ENCODE data around the gene CRYGB.

Gene CRYGB

DNA sequence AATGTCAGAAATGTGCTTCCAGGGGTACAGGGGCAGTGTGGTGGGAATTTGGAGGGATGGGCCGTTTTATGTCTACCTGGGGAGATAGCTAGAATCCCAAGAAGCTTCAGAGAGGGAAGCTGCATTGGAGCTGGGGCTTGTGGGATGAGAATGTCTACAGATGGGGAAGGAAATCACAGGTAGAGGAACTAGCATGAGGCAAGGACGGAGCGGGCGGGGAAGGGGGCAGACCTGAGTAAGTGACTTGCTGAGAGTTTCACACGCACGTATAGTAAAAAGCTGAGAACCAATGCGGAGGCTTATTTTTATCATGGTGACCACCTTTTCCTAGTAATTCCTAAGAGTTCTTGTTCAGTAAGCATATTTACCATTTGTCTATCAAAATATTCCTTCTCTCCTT is 37.6 kb upstream of the CRYGB start:
- no peak overlapping the region for H2BK12ac ChIP-seq (ENCODE audit: low read length)
- H3K4me3 ChIP-seq (ENCODE audit: low read depth, low read length): no peak overlapping the region
- no peak overlapping the region for H4K91ac ChIP-seq (ENCODE audit: low read depth, low read length)
- no peak overlapping the region for H2AFZ ChIP-seq (ENCODE audit: insufficient read depth, low read length, poor library complexity)
- H2AK5ac ChIP-seq (ENCODE audit: low read length): no peak overlapping the region
- no peak overlapping the region for H2BK120ac ChIP-seq (ENCODE audit: insufficient read depth, low read length, poor library complexity)
- no peak overlapping the region for H3K27ac ChIP-seq (ENCODE audit: low read depth, low read length)
- no peaks in the 10 kb centered on the region for H3K79me2 ChIP-seq (ENCODE audit: control insufficient read depth, insufficient read depth, low read length, poor library complexity)
- H3K4ac ChIP-seq (ENCODE audit: low read depth, low read length): no peak overlapping the region
- H3K4me2 ChIP-seq (ENCODE audit: low read length): peak overlapping the region; percentile 23
- no peak overlapping the region for H3K14ac ChIP-seq (ENCODE audit: low read length)
- no peak for DNase-seq
- no peak overlapping the region for H3K9ac ChIP-seq (ENCODE audit: low read length)
- no peaks in the 10 kb centered on the region for H3K79me1 ChIP-seq (ENCODE audit: low read length)
- H3K9me3 ChIP-seq (ENCODE audit: insufficient read depth, low read depth, low read length): no peaks in the 10 kb centered on the region
- no peaks in the 10 kb centered on the region for H3K36me3 ChIP-seq (ENCODE audit: control insufficient read depth in 1 of 2, insufficient read depth in 2 of 2, low read length in 2 of 2)
- H3K27me3 ChIP-seq (ENCODE audit: insufficient read depth, low read length): no peaks in the 10 kb centered on the region
- no peak overlapping the region for H3K23ac ChIP-seq (ENCODE audit: low read length)
- H2BK5ac ChIP-seq (ENCODE audit: low read depth, low read length, poor library complexity): no peak overlapping the region
- no peak overlapping the region for H4K8ac ChIP-seq (ENCODE audit: low read depth, low read length)
- no CpG with 5 or more reads among the region's 7 CpGs for WGBS (ENCODE audit: extremely low coverage, insufficient coverage, insufficient read length)
- no peaks in the 10 kb centered on the region for H3K4me1 ChIP-seq (ENCODE audit: control insufficient read depth in 1 of 2, insufficient read depth in 2 of 2, low read length in 2 of 2)
- no peak overlapping the region for H3K18ac ChIP-seq (ENCODE audit: low read length)
- no peak overlapping the region for H4K12ac ChIP-seq (ENCODE audit: low read depth, low read length)

GRCh38 chr2:208182835-208183234 is 36.9 kb upstream of the CRYGB start:
- H3K4me3 ChIP-seq (ENCODE audit: low read depth, low read length): no peak overlapping the region
- H3K79me1 ChIP-seq (ENCODE audit: low read length): no peaks in the 10 kb centered on the region
- H2AK5ac ChIP-seq (ENCODE audit: low read length): no peak overlapping the region
- H3K27ac ChIP-seq (ENCODE audit: low read depth, low read length): no peak overlapping the region
- H3K4me1 ChIP-seq (ENCODE audit: control insufficient read depth in 1 of 2, insufficient read depth in 2 of 2, low read length in 2 of 2): no peaks in the 10 kb centered on the region
- no peaks in the 10 kb centered on the region for H3K9me3 ChIP-seq (ENCODE audit: insufficient read depth, low read depth, low read length)
- no peak overlapping the region for H3K14ac ChIP-seq (ENCODE audit: low read length)
- no peaks in the 10 kb centered on the region for H3K36me3 ChIP-seq (ENCODE audit: control insufficient read depth in 1 of 2, insufficient read depth in 2 of 2, low read length in 2 of 2)
- H3K23ac ChIP-seq (ENCODE audit: low read length): no peak overlapping the region
- H3K9ac ChIP-seq (ENCODE audit: low read length): no peak overlapping the region
- no peak overlapping the region for H2AFZ ChIP-seq (ENCODE audit: insufficient read depth, low read length, poor library complexity)
- H4K91ac ChIP-seq (ENCODE audit: low read depth, low read length): no peak overlapping the region
- no peak overlapping the region for H3K4me2 ChIP-seq (ENCODE audit: low read length)
- no peaks in the 10 kb centered on the region for H3K27me3 ChIP-seq (ENCODE audit: insufficient read depth, low read length)
- no peaks in the 10 kb centered on the region for H3K79me2 ChIP-seq (ENCODE audit: control insufficient read depth, insufficient read depth, low read length, poor library complexity)
- H2BK5ac ChIP-seq (ENCODE audit: low read depth, low read length, poor library complexity): no peak overlapping the region
- no peak overlapping the region for H4K12ac ChIP-seq (ENCODE audit: low read depth, low read length)
- no CpG with 5 or more reads among the region's 3 CpGs for WGBS (ENCODE audit: extremely low coverage, insufficient coverage, insufficient read length)
- H2BK120ac ChIP-seq (ENCODE audit: insufficient read depth, low read length, poor library complexity): no peak overlapping the region
- no peak for DNase-seq
- H3K4ac ChIP-seq (ENCODE audit: low read depth, low read length): no peak overlapping the region
- no peak overlapping the region for H4K8ac ChIP-seq (ENCODE audit: low read depth, low read length)
- no peak overlapping the region for H2BK12ac ChIP-seq (ENCODE audit: low read length)
- no peak overlapping the region for H3K18ac ChIP-seq (ENCODE audit: low read length)

DNA sequence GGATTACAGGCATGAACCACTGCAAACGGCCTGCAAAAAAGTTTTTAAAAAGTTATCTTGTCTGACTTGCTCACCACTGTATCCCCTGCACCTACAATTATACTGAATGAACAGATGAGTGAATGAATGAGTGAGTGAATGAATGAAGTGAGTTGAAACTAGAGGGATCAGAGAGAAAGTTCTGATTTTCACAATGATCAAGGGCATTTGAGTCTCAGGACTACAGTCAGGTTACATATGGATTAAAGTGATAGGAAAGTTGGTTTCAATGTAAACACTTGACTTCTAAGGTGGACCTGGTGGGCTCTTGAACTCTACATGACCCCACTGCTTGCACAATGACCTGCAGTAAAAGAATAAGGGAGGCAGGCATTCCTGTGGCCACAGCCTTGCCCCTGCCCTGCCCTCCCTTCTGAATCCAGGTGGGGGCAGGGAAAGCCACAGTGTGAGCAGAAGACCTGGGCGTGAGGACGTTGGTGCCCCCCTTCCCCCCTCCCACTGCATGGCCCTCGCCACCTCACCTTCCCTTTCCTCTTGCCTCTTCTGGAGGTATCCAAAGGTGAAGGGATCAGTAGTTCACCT is 33.2 kb upstream of the CRYGB start:
- no peaks in the 10 kb centered on the region for H3K9me3 ChIP-seq (ENCODE audit: insufficient read depth, low read depth, low read length)
- H2BK5ac ChIP-seq (ENCODE audit: low read depth, low read length, poor library complexity): no peak overlapping the region
- no peak overlapping the region for H3K18ac ChIP-seq (ENCODE audit: low read length)
- no peak overlapping the region for H2AK5ac ChIP-seq (ENCODE audit: low read length)
- H2AFZ ChIP-seq (ENCODE audit: insufficient read depth, low read length, poor library complexity): no peak overlapping the region
- H3K4ac ChIP-seq (ENCODE audit: low read depth, low read length): no peak overlapping the region
- H3K79me2 ChIP-seq (ENCODE audit: control insufficient read depth, insufficient read depth, low read length, poor library complexity): no peaks in the 10 kb centered on the region
- no peak overlapping the region for H3K27ac ChIP-seq (ENCODE audit: low read depth, low read length)
- no peaks in the 10 kb centered on the region for H3K36me3 ChIP-seq (ENCODE audit: control insufficient read depth in 1 of 2, insufficient read depth in 2 of 2, low read length in 2 of 2)
- no peak overlapping the region for H2BK120ac ChIP-seq (ENCODE audit: insufficient read depth, low read length, poor library complexity)
- no CpG with 5 or more reads among the region's 4 CpGs for WGBS (ENCODE audit: extremely low coverage, insufficient coverage, insufficient read length)
- H3K23ac ChIP-seq (ENCODE audit: low read length): no peak overlapping the region
- no peak overlapping the region for H4K8ac ChIP-seq (ENCODE audit: low read depth, low read length)
- no peak overlapping the region for H3K9ac ChIP-seq (ENCODE audit: low read length)
- H3K4me1 ChIP-seq (ENCODE audit: control insufficient read depth in 1 of 2, insufficient read depth in 2 of 2, low read length in 2 of 2): no peaks in the 10 kb centered on the region
- no peaks in the 10 kb centered on the region for H3K27me3 ChIP-seq (ENCODE audit: insufficient read depth, low read length)
- no peak for DNase-seq
- H3K4me2 ChIP-seq (ENCODE audit: low read length): no peak overlapping the region
- no peak overlapping the region for H2BK12ac ChIP-seq (ENCODE audit: low read length)
- no peaks in the 10 kb centered on the region for H3K79me1 ChIP-seq (ENCODE audit: low read length)
- no peak overlapping the region for H4K91ac ChIP-seq (ENCODE audit: low read depth, low read length)
- no peak overlapping the region for H4K12ac ChIP-seq (ENCODE audit: low read depth, low read length)
- no peak overlapping the region for H3K14ac ChIP-seq (ENCODE audit: low read length)
- H3K4me3 ChIP-seq (ENCODE audit: low read depth, low read length): no peak overlapping the region

DNA sequence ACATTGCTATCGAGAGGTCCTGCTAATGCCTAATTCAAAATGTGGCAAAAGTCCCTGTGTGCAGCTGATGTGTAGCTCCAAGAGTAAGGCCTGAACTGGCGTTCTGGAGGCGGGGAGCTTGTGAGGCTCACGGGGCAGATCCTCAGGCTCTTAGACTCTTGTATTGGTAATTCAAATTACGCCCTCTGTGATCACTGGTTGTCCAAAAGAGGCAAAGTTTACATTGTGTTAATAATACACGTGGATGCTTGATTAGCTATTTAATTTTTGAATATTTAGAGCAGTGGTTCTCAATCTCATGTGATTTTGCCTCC is 29.8 kb upstream of the CRYGB start:
- no peaks in the 10 kb centered on the region for H3K79me1 ChIP-seq (ENCODE audit: low read length)
- no peaks in the 10 kb centered on the region for H3K79me2 ChIP-seq (ENCODE audit: control insufficient read depth, insufficient read depth, low read length, poor library complexity)
- no peak overlapping the region for H3K14ac ChIP-seq (ENCODE audit: low read length)
- no CpG with 5 or more reads among the region's 6 CpGs for WGBS (ENCODE audit: extremely low coverage, insufficient coverage, insufficient read length)
- H3K4me2 ChIP-seq (ENCODE audit: low read length): no peak overlapping the region
- no peak overlapping the region for H2BK5ac ChIP-seq (ENCODE audit: low read depth, low read length, poor library complexity)
- no peak overlapping the region for H3K4me3 ChIP-seq (ENCODE audit: low read depth, low read length)
- no peak overlapping the region for H2BK12ac ChIP-seq (ENCODE audit: low read length)
- no peaks in the 10 kb centered on the region for H3K4me1 ChIP-seq (ENCODE audit: control insufficient read depth in 1 of 2, insufficient read depth in 2 of 2, low read length in 2 of 2)
- no peak for DNase-seq
- H3K36me3 ChIP-seq (ENCODE audit: control insufficient read depth in 1 of 2, insufficient read depth in 2 of 2, low read length in 2 of 2): no peaks in the 10 kb centered on the region
- no peak overlapping the region for H4K91ac ChIP-seq (ENCODE audit: low read depth, low read length)
- H3K9me3 ChIP-seq (ENCODE audit: insufficient read depth, low read depth, low read length): no peaks in the 10 kb centered on the region
- no peak overlapping the region for H2AK5ac ChIP-seq (ENCODE audit: low read length)
- H4K12ac ChIP-seq (ENCODE audit: low read depth, low read length): no peak overlapping the region
- no peak overlapping the region for H2BK120ac ChIP-seq (ENCODE audit: insufficient read depth, low read length, poor library complexity)
- H3K18ac ChIP-seq (ENCODE audit: low read length): no peak overlapping the region
- H3K4ac ChIP-seq (ENCODE audit: low read depth, low read length): no peak overlapping the region
- no peaks in the 10 kb centered on the region for H3K27me3 ChIP-seq (ENCODE audit: insufficient read depth, low read length)
- no peak overlapping the region for H4K8ac ChIP-seq (ENCODE audit: low read depth, low read length)
- H3K9ac ChIP-seq (ENCODE audit: low read length): no peak overlapping the region
- no peak overlapping the region for H2AFZ ChIP-seq (ENCODE audit: insufficient read depth, low read length, poor library complexity)
- no peak overlapping the region for H3K27ac ChIP-seq (ENCODE audit: low read depth, low read length)
- H3K23ac ChIP-seq (ENCODE audit: low read length): no peak overlapping the region

Measured in trophoblast cell (in vitro differentiated cells and primary cell).